K562 (cell line): Measurements from ENCODE around the gene RIN3. TPM values are rescaled to one million over a fixed set of nuclear protein-coding genes. Genes with fewer than 3 reads are reported as not detected.

Experiments
- ATAC-seq: fragments of 200-7000 bp; cut with Tn5 transposase; 3 replicates; pipeline ENCODE4 v1.9.1; 2020; ENCODE audit warnings: moderate library complexity
- BruUV-seq: library from RNA; stranded (reverse); fragments of 400-500 nt; replicated peaks from 2 replicates; lab custom pipeline; 2021; lab: Mats Ljungman, UMichigan
- CTCF ChIA-PET: fragments of 300-600 bp; formaldehyde crosslinking; extraction: SDS; loops from one replicate; lab custom pipeline; 2021; ENCODE audit warnings: low intra/inter-chr PET ratio; lab: Yijun Ruan, JAX
- POLR2A ChIA-PET: fragments of 300-600, 350-650 bp; sonication (Branson Sonifier 250); formaldehyde crosslinking; extraction: SDS; loops from one replicate; lab custom pipeline; 2021; ENCODE audit warnings: antibody characterized with exemption, inconsistent platforms; lab: Yijun Ruan, JAX
- DNase-seq, 4 experiments: peaks; one replicate each; pipeline versions ENCODE4 v3.0.0 to v3.0.0-alpha.2; 2011 to 2018; ENCODE audit warnings: low spot score in 3 of 4, mixed read lengths in 3 of 4; ENCODE audit errors: extremely low read depth in 1 of 4
- FAIRE-seq: peaks from 2 replicates; lab custom pipeline; 2011; peaks lifted over from hg19 to GRCh38; lab: Jason Lieb, UNC
- H2AFZ ChIP-seq: 2 replicates; pipeline ENCODE4 v1.6.0; 2011; ENCODE audit warnings: low read depth, low read length, control low read depth, inconsistent platforms
- H3K27ac ChIP-seq: fragments of 200-600 bp; 3 replicates; pipeline ENCODE4 v1.8.0; 2011; ENCODE audit warnings: low read depth, mild to moderate bottlenecking, control low read depth, inconsistent platforms, low read length, moderate library complexity, mixed read lengths; ENCODE audit errors: extremely low read depth
- H3K27me3 ChIP-seq, 2 experiments: fragments of 300-600 bp in 1 of 2; 2 replicates in 1 of 2; 3 replicates in 1 of 2; pipeline versions ENCODE4 v1.6.0 to v1.8.0; 2011; ENCODE audit warnings: inconsistent platforms in 2 of 2, low read length in 2 of 2, mild to moderate bottlenecking in 1 of 2, mixed read lengths in 1 of 2, moderate library complexity in 1 of 2; ENCODE audit not compliant: control insufficient read depth in 2 of 2, insufficient read depth in 2 of 2
- H3K36me3 ChIP-seq: fragments of 300-600 bp; 3 replicates; pipeline ENCODE4 v1.8.0; 2011; ENCODE audit warnings: mild to moderate bottlenecking, low read length, inconsistent platforms; ENCODE audit not compliant: control insufficient read depth, insufficient read depth
- H3K4me1 ChIP-seq, 2 experiments: fragments of 200-600 bp in 1 of 2; replicated peaks in 1 of 2; 2 replicates in 1 of 2; 3 replicates in 1 of 2; pipeline versions ENCODE4 v1.5.1 to v1.8.0; 2011; ENCODE audit warnings: inconsistent platforms in 2 of 2, low read length in 2 of 2, mild to moderate bottlenecking in 1 of 2, mixed read lengths in 1 of 2, moderate library complexity in 1 of 2; ENCODE audit not compliant: control insufficient read depth in 2 of 2, insufficient read depth in 2 of 2
- H3K4me2 ChIP-seq: 2 replicates; pipeline ENCODE4 v1.6.1; 2011; ENCODE audit warnings: low read length, control low read depth, inconsistent platforms, mixed read lengths; ENCODE audit not compliant: insufficient read depth
- H3K4me3 ChIP-seq: fragments of 200-600 bp; sonication (generic), shearing (Covaris generic); 2 replicates; pipeline ENCODE4 v1.5.1; 2016; ENCODE audit warnings: control low read depth, inconsistent platforms
- H3K79me2 ChIP-seq: fragments of 200-600 bp; 3 replicates; pipeline ENCODE4 v1.8.0; 2011; ENCODE audit warnings: low read length, inconsistent platforms; ENCODE audit not compliant: control insufficient read depth, insufficient read depth
- H3K9ac ChIP-seq, 2 experiments: 2 replicates each; pipeline versions ENCODE4 v1.6.0 to v1.6.1; 2011; ENCODE audit warnings: low read depth in 2 of 2, low read length in 2 of 2, control low read depth in 1 of 2, inconsistent platforms in 1 of 2, mild to moderate bottlenecking in 1 of 2, mixed read lengths in 1 of 2; ENCODE audit not compliant: insufficient read depth in 1 of 2
- H3K9me1 ChIP-seq: one replicate; pipeline ENCODE4 v1.6.0; 2011; ENCODE audit warnings: inconsistent platforms, mild to moderate bottlenecking, low read length, moderate library complexity; ENCODE audit not compliant: control insufficient read depth, insufficient read depth
- H3K9me3 ChIP-seq: replicated peaks from 2 replicates; pipeline ENCODE4 v1.5.1; 2011; ENCODE audit warnings: low read depth, low read length, inconsistent platforms; ENCODE audit not compliant: control insufficient read depth, insufficient read depth
- H4K20me1 ChIP-seq: replicated peaks from 2 replicates; pipeline ENCODE4 v1.6.1; 2011; ENCODE audit warnings: low read length, inconsistent platforms, mixed read lengths; ENCODE audit not compliant: control insufficient read depth, insufficient read depth
- CUX1 ChIP-seq: fragments of 200-800 bp; sonication (Bioruptor generic); IDR thresholded peaks from 2 replicates; pipeline ENCODE4 v1.6.1; 2016; ENCODE audit warnings: missing genetic modification characterization, missing compliant biosample characterization
- DLX4 ChIP-seq: fragments of 250-450 bp; sonication (Bioruptor Pico); IDR thresholded peaks from 2 replicates; pipeline ENCODE4 v1.6.1; 2021; ENCODE audit warnings: mild to moderate bottlenecking
- MTA1 ChIP-seq: fragments of 450-650 bp; IDR thresholded peaks from 2 replicates; pipeline ENCODE4 v1.6.1; 2017; ENCODE audit warnings: borderline replicate concordance
- NCOA1 ChIP-seq: fragments of 450-650 bp; IDR thresholded peaks from 2 replicates; pipeline ENCODE4 v1.6.1; 2016; ENCODE audit warnings: low read depth
- SMAD2 ChIP-seq: fragments of 150-350 bp; IDR thresholded peaks from 2 replicates; pipeline ENCODE4 v1.6.1; 2014; ENCODE audit warnings: low read depth, mild to moderate bottlenecking, low read length
- ZBED1 ChIP-seq: IDR thresholded peaks from 2 replicates; pipeline ENCODE4 v1.6.1; 2014
- ZNF445 ChIP-seq: fragments of 250-450 bp; sonication (Bioruptor Pico); IDR thresholded peaks from 2 replicates; pipeline ENCODE4 v1.4.0; 2020; ENCODE audit warnings: low read depth, mild to moderate bottlenecking, moderate library complexity
- ZNF507 ChIP-seq: conservative IDR thresholded peaks from 2 replicates; pipeline ENCODE4 v1.6.1; 2017; ENCODE audit warnings: missing genetic modification characterization, missing compliant biosample characterization
- WGBS: fragments of 100-300 bp; shearing (Covaris generic); methylation state at CpG from one replicate; pipeline ENCODE4 v1.1.6; 2016; ENCODE audit warnings: low coverage, mixed read lengths; ENCODE audit not compliant: insufficient coverage; ENCODE audit errors: missing lambda C conversion rate; 5-methylcytosine and 5-hydroxymethylcytosine counted together
- in situ Hi-C: fragments of 300-500 bp; cut with MboI; formaldehyde crosslinking; loops from 4 replicates; pipeline ENCODE4 v1.15.0; 2018; ENCODE audit warnings: inconsistent platforms, mixed read lengths
- intact Hi-C: fragments of 100-400 bp; cut with micrococcal nuclease; formaldehyde crosslinking; loops from 2 replicates; pipeline ENCODE4 v1.14.2; 2022
- polyA plus RNA-seq, 8 experiments: library from polyadenylated mRNA; depleted of rRNA in 4 of 8; stranded (reverse) in 5 of 8; unstranded in 3 of 8; fragments of >200 nt; fragmentation: Nextera tagmentation in 2 of 8; fragmentation: Illumina TruSeq in 1 of 8; extraction: Ambion mirVana in 2 of 8; extraction: Trizol in 1 of 8; gene quantifications; 2 replicates each; pipeline versions ENCODE4 v1.2.1 to v1.2.3, GENCODE V29; 2011 to 2014; ENCODE audit warnings: inconsistent platforms in 1 of 8, missing spikeins in 1 of 8
- total RNA-seq, 7 experiments: library from RNA; depleted of rRNA in 6 of 7; stranded (reverse); fragments of >200 nt in 6 of 7; fragmentation: Illumina TruSeq in 2 of 7; extraction: Trizol in 2 of 7; gene quantifications; 2 replicates each; pipeline versions ENCODE4 v1.2.1 to v1.2.3, GENCODE V29; 2011 to 2021; ENCODE audit warnings: low replicate concordance in 1 of 7

The RIN3 gene
- total and polyA plus RNA-seq, 9 of the 15 experiments (the other 6 are each of a cell fraction or from before 2014, with no cell fraction given) = 0.01 to 0.49 (median 0.08) TPM; not detected in 5

- H3K36me3 ChIP-seq = no peaks in the 10 kb centered on the region
- intact Hi-C loops = no loop called here
- DNase-seq (no peak), ATAC-seq (peak; percentile 53; the same call in 1 of the 3 replicates), FAIRE-seq (no peak)
- H3K4me1 ChIP-seq = no peaks in the 10 kb centered on the region; a peak in 1 of 5 replicates
- no peaks in the 10 kb centered on the region for H3K9me3 ChIP-seq
- no peak overlapping the region for H3K4me3 ChIP-seq
- TF ChIP-seq MTA1 (no peak), CUX1 (CRISPR knock-in tag) (no peak), DLX4 (CRISPR knock-in tag) (no peak), NCOA1 (no peak), ZNF445 (no peak), ZNF507 (no peak), SMAD2 (no peak), ZBED1 (no peak)
- BruUV-seq = no TSS peak
- 2% methylated on average over 6 of the region's 7 CpGs for WGBS
- H3K27ac ChIP-seq = no peak overlapping the region
- no peak overlapping the region for H3K4me2 ChIP-seq
- H4K20me1 ChIP-seq = no peaks in the 10 kb centered on the region
- no peaks in the 10 kb centered on the region for H3K9me1 ChIP-seq
- in situ Hi-C loops = no loop called here
- peaks cover 0 to 4% of the 10 kb centered on the region in 2 experiments; a peak in 1 of 5 replicates for H3K27me3 ChIP-seq
- CTCF ChIA-PET = no interaction called here
- H2AFZ ChIP-seq = no peak overlapping the region
- H3K9ac ChIP-seq = no peak overlapping the region
- POLR2A ChIA-PET = no interaction called here
- H3K79me2 ChIP-seq = no peaks in the 10 kb centered on the region
Measured at GRCh38 chr14:92638904-92639303, 125.3 kb downstream of the RIN3 start.
